Muscle of arm (tissue), 14 donors: ENCODE measurements around the gene PP2D1. TPM values are rescaled to one million over a fixed set of nuclear protein-coding genes. Genes with fewer than 3 reads are reported as not detected.
A peak's percentile ranks its signal among the peaks of the same experiment; 100 is the strongest.
"Not testable (repeated sequence)": the region's sequence is repeated elsewhere in the genome, so short reads cannot be mapped to it uniquely, and the experiment has no call there.

ENCODE experiments used
- DNase-seq: peaks from one replicate; pipeline ENCODE4 v3.0.0-alpha.2; 2013
- long read RNA-seq, 11 donors: transcript quantifications; one replicate each; lab custom pipeline, GENCODE V29; 2026
- polyA plus RNA-seq, 12 donors: library from polyadenylated mRNA; unstranded; fragments of 120-200 nt; gene quantifications; one replicate each; pipeline ENCODE4 v1.2.1, GENCODE V29; 2013; ENCODE audit not compliant: insufficient read length in 12 of 12

Gene PP2D1, protein sequence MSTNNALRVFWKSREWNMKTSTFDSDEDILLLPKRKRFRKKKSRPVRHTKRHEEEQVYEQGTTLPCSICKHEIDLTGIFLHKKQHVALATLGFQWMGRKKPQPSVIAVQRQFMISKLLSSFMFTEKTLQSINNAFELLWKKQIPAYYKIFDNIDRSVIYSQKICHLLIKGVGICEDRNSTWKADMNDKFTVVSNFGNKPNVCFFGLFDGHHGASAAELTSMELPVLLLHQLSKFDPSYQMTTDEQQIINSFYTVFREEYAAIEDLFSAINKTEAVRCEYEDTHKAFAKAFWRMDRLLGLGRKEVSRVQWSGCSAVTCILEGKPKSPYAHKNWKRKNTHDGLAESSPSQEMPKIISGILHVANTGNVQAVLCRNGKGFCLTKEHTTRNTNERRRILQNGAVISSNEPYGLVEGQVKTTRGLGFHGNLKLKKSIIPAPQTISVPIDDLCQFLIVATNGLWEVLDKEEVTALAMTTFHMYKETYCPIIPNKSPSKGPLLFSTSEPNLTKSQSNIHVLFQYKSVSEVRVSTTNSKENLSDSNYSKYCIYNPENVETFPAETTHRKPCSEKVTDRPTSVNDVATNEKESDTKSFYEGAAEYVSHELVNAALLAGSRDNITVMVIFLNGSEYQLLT
- under 1 TPM in 10 of 12 donors, not detected in 2; 0.08 to 0.88 (median 0.38) TPM for polyA plus RNA-seq
- long read RNA-seq, donor 1 = 0 reads
- long read RNA-seq, donor 2 = 0 reads
- long read RNA-seq, donor 3 = 0 reads
- long read RNA-seq, donor 4 = 0 reads
- long read RNA-seq, donor 5, partial matches to known transcripts = 0 of 19 reads
- long read RNA-seq, donor 5, other reads (novel, unspliced or antisense) = 19 of 19 reads
- long read RNA-seq, donor 6 = 0 reads
- long read RNA-seq, donor 7 = 0 reads
- long read RNA-seq, donor 8 = 0 reads
- long read RNA-seq, donor 9 = 0 reads
- long read RNA-seq, donor 10 = 0 reads
- long read RNA-seq, donor 11, partial matches to known transcripts = 116 of 116 reads
- long read RNA-seq, donor 11, other reads (novel, unspliced or antisense) = 0 of 116 reads

DNA sequence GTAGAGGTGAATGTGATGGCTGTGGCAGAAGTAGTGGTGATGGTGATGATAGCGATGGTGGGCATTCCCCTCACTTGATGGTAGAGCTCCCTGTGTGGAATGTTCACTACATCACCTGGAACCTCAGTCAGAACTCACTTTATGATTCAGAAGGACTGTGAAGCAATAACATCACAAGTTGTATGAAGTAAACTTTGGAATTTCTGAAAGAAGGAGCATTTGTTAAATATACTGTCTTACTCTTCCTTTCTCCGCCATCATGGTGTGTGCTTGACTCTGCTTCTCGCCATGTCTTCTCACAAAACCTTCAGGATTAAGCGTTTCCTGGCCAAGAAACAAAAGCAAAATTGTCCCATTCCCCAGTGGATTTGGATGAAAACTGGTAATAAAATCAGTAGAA, at the start of gene PP2D1:
Gene PP2D1 (minus strand): TSS at position 101 of the 400 bp plus-strand sequence. CDS start 192 bp downstream, outside the sequence.
- no peak for DNase-seq

DNA sequence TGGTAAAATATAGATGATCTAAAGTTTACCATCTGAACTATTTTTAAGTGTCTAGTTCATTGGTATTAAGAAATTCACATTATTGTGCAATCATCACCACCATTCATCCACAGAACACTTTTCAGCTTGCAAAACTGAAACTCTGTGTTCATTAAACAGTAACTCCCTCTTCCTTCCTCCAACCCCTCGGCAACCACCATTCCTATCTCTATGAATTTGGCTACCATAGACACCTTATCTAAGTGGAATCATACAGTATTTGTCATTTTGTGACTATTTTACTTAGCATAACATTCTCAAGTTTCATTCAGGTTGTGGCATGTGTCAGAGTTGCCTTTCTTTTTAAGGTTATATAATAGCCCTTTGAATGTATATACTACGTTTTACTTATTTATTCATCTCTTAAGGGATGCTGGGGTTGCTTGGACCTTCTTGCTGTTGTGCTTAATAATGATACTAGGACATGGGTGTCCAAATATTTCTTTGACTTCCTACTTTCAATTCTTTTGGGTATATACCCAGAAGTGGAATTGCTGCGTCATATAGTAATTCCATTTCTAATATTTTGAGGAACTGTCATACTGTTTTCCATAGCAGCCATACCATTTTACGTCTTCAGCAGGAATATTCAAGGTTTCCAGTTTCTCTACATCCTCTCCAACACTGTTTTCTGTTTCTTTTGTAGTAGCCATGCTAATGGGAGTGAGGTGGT, 49.1 kb upstream of the PP2D1 start:
- no peak for DNase-seq

DNA sequence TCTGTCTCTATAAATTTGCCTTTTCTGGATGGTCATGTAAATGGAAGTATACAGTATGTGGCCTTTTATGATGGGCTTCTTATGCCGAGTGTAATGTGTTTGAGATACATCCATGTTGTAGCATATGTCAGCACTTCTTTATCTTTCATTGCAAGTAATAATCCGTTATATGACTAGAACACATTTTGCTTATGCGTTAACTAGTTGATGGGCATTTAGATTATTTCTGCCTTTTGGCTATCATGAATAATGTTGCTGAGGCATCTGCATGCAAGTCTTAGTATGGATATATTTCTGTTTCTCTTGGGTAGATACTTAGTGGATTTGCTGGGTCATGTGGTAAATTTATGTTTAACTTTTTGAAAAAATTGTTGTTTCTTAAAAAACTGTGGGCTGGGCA, 47.9 kb upstream of the PP2D1 start:
- no peak for DNase-seq

DNA sequence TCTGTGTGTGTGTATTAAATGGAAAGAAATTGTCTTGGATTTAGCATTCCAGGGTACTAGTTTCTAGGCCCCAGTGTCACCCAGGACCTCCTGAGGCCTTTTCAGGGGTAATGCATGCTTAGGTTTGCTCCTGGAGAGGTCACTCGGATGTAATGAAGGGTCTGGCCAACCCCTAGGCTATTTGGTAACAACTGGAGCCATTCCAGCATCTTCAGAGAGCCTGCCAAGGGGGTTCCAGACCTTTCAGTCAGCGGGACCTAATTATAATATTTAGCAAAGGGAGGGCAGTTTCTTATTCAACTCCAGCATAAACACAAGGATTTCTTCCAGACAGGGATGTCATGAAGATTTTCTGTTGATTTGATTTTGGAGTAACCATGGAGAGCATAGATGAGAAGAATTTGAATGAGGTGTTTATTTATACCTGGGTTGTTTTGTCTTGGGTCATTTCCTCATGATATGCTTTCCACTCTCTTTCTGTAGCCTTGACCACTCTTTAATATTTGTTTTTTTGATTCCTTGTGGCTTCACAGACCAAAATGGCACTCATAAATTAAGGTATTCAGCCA, 45.6 kb upstream of the PP2D1 start:
- no peak for DNase-seq

DNA sequence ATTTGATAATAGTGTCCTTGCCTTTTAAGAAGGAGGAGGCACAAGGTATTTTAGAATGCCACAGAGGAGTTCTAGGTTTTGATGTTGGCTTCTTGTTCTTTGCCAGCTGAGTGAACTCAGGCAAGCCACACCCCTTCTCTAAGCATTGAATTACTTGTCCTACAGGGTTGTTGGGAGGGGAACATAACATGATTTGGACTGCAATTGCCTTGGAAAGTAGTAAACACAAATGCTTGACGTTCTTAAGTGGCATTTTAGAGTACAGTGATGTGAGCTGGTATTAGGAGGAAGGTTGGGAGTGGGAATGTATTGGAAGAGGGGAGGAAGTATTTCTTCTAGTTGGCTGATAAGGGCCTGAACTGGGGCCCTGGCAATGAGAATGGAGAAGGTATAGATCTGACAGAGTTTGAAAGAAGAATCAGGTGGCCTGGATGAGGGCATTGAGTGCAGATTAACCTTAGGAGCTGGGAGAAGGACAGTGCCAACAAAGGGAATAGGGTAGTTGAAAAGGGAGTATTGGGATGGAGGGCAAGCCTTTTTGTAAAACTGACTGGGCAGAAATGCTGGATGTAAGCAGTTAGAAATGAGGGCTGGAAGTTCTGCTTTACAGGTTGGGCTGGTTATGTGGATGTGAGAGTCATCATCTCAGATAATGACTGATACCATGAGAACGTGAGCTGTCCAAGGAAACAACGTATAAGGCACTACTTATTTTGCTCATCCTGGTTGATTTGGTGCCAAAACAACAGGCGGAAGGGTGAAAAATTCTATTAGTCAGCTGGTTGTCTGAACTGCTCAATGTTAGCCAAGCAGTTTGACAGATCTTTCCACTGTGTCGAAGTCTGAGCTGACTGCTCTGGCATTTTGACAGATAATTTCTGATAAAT, 44.9 kb upstream of the PP2D1 start:
- DNase-seq = no peak

DNA sequence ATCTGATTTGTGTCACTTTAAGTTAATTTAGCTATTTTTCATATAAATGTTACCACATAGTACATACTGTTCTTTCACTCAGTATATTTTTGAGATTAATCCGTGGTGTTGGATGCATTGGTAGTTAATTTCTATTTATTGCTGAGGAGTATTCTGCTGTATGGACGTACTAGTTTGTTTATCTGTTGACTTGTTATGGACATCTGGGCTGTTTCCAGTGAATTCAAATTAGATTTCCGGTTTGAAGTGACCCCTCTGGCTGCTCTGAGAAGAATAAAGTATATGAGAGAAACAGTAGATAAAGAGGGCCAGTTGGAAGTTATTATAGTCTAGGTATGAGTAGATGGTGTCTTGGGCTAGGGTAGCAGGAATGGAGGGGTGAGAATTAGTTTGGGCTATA, 43.8 kb upstream of the PP2D1 start:
- no peak for DNase-seq

DNA sequence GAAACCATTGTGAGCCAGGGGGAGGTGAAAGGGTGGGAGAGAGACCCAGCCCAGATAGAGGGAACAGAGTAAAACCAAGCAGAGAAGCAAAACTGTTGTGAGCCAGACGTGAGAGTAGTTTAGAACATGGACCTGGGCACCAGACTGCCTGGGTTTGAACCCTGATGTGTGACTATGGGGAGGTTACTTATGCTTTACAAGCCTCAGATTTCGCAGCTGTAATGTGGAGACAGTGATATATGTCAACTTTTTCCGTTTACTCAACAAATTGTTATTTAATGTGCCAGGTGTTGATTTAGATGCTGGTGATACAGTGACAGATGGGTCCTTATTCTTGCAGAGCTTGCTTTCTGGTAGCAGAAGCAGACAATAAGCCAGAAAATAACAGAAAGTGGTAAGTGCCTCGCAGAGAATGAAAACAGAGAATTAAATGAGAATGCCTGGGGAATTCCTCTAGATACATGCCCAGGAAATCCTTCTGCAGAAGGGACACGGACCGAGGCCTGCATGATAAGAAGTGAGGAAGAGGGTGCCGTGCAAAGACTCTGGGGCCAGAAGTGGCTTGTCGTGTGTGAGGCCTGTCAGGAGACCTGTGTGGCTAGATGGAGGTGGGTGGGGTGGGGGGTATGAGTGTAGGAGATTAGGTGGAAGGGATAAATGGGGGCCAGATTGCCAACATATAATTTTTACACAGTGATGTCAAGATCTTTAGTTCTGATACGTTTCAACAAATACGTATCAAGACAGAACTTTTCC, 43.1 kb upstream of the PP2D1 start:
- DNase-seq = no peak

DNA sequence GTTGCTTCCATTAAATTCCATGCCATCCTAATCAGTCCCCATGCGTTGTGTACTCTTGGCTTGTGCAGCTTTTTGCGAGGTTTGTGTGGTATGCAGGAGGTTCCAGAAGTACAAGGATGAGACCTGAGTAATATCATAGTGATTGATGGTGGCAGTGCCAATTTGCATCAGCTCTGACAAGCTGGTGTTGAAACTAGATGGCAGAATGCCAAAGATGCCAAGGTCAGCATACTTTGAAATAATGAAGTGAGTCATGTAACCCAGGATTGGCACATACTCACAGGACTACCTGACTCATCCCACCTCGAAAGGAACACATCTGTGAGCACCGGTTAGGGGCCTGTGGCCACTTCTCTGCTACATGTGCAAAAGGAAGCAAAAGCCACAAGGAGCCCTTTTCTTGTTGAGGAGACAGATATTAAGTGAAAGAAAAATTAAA, 42.5 kb upstream of the PP2D1 start:
- DNase-seq = no peak

DNA sequence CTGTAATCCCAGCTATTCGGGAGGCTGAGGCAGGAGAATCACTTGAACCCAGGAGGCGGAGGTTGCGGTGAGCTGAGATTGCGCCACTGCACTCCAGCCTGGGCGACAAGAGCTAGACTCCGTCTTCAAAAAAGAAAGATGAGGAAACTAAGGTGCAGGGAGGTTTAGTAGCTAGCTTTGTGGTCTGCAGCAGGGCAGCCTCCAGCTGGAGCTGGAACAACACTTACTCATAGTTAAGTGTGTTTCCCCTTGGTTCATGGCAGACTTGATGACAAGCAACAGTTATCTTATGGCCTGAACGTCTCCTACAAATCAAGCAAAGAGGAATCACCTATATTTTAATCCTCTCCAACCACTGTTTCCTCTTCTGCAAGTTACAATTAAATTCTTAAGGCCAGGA, 40.8 kb upstream of the PP2D1 start:
- DNase-seq = no peak

DNA sequence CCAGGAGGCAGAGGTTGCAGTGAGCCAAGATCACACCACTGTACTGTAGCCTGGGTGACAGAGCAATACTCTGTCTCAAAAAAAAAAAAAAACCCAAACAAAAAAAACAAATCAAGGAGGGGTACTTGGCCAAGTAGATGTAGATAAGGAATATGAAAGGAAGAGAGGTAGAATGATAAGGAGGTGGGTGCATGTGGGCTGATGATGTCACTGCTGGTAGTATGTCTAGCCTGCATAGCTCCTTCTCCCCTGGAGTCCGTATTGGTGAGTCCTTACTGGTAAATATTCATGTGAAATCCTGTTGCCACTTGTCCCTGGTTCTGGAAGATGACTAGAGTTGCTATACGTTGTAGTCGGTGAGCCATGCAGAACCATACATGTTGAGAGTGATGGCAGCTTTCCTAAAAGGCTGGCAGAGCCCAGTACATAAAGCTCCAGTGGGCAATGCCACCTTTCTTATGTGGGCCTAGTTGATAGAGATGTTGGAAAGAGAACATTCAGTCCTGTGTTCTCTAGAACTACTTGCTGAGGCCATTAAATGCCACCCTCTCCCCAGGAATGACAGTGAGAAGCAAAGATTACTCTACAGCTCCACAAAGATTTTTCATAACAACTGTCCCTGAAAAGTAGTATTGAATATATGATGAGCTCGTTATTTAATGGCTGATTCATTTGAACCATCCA, 39.2 kb upstream of the PP2D1 start:
- DNase-seq = no peak

DNA sequence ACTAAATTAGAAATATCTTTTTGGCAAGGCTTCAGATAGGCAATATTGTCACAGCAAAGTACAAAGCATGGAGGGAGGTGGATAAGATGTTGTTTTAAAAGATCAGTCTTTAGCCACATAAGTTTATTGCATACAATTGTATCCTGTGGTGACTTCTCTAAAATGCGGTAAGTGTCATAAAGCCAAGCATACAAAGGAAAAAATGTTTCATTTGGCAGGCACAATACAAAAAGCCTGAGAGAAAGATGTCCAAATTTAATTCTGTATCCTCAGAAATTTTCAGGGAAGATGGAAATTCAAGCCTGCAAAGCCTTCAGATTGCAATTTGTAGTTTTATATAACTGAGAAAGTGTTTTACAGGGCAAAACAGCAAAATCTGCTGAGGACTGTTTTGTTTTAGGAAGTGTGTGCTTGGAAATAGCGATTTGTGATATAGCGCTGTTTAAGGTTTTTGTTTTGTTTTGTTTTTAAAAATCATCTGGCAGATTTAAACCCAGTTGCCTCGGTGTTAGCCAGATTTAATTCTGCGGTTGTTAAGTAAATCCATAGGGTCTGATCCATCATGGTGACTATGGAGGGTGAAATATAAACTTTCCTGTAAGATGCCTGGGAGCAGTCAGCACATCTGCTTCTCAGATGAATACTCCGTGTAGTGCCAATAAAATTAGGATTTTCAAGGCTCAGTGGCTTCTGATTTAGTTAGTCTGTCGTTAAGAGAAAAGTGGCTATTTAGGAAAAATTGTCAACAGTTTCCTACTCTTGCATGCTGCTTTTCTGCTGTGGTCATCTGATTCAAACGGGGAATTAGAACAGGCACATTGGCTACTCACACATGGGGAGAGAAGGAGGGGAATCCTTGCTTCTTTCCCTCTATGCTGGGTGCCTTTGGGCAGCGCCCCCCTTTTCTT, 36.2 kb upstream of the PP2D1 start:
- DNase-seq = peak; percentile 61

DNA sequence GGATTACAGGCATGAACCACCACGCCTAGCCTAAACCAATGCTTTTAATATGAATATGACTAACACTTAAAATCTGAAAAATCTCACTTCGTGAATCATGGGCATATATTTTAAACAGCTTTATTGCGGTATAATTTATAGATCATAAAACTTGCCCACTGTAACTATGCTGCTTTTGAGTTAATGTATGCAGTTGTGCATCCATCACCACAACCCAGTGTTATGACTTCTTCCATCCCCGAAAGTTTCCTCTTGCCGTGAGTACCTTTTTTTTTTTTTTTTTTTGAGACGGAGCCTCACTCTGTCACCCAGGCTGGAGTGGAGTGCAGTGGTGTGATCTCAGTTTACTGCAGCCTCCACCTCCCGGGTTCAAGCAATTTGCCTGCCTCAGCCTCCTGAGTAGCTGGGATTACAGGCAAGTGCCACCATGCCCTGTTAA, 35.3 kb upstream of the PP2D1 start:
- no peak for DNase-seq

DNA sequence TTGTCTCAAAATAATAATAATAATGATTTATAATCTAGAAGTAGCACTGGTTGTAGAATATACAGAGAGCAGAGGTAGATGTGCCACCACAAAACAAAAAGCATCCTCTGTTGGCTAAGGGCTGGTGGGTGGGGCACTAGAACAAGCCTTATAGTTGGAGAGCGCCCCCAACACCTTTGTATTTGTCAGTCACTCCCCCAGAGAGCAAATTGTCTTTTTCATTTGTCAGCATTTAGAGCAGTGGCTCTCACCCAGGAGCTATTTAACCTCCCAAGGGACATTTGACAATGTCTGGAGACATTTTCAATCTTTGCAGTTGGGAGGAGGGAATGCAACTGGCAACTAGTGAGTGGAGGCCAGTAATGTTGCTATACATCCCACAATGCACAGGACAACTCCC, 34.5 kb upstream of the PP2D1 start:
- DNase-seq = no peak

DNA sequence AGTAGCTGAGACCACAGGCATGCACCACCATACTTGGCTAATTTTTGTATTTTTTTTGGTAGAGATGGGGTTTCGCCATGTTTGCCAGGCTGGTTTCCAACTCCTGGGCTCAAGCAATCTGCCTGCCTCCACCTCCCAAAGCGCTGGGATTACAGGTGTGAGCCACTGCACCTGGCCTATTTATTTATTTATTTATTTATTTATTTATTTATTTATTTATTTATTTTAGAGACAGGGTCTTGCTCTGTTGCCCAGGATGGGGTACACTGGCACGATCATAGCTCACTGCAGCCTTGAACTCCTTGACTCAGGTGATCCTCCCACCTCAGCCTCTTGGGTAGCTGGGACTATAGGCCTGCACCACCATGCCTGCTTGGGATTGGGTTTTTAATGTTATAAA, 33.1 kb upstream of the PP2D1 start:
- not testable (repeated sequence) for DNase-seq

DNA sequence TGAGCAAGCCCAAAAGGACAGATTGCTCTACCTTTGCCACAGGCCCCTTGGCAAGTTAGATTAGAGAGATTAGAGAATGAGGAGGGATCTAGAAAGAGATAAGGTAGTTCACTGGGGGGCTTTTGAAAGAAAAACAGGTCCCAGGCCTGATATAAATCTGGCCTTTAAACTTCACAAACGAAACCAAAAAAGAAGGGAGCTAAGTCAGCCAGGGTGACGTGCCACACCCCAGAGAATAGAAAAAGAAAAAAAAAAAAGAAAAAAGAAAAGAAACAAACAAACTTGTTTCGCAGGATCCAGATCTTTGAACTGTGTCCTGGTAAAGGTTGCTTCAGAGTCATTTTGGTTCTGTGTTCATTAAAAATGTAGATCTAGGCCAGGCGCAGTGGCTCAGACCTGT, 31.8 kb upstream of the PP2D1 start:
- no peak for DNase-seq

DNA sequence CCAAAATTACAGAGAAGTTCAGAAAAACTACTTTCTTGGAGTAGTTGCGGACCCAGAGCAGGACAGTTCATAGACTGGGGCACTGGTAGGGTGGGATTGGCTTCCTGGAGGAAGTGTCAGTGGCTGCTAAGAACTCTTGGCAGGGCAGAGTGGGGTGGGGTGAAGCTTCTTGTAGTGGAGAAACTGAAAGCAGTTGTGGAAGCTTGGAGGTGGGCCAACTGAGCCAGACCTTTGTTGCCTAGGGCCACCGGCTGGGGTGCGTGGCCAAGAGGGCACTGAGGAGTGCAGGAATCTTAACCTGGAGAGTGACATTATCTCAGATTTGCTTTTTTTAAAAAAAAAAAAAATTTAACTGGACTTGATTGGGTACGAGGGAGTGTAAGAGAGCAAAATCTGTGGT, 31.3 kb upstream of the PP2D1 start:
- no peak for DNase-seq

DNA sequence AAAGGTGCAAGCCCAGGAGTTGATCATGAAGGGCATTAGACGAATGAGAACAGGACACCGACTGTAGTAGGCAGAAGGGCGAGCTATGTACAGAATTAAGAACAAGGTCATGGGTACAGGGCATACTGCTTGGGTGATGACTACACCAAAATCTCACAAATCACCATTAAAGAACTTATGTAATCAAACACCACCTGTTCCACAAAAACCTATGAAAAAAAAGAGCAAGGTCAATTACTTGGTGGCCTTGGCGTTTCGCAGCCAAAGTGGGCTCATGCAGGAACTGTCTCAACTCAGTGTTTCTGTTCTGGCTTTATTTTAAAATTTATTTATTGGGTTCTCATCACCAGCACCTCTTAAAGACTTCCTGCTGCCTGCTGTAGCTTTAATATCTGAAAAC, 30.3 kb upstream of the PP2D1 start:
- no peak for DNase-seq

DNA sequence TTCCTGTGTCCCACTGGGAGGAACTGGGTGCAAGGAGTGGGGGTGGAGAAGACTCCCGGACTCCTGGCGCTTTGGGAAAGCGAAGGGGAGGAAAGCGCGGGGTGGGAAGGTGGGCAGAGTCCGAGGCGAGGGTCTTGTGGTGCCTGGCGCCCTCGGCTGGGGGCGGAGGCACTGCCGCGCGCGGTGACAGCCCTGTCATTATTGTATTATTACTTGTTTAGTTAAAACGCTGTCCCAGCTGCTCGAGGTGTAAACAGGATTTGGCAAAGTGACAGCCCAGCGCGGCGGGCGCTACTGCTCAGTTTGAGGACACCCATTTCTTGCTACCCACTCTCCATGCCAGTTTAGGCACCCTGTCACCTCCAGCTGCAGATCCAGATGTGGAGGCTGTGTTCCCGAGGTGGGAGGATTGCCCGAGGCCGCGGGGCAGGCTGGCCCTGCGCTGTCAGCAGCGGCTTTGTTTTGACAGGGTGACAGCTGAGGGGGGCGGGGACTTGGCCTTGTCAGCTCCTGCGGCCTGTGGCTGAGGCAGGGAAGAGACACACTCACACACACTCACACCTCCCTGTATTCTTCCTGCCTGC, 29.2 kb upstream of the PP2D1 start:
- DNase-seq = peak; percentile 82
